ENCODE results near the gene SMU1.

Gene SMU1

GRCh38 chr9:33116860-33117259 is 40.4 kb upstream of the SMU1 start:
- Histone ChIP-seq H3K4me3 (ENCODE audit: low read length) (no peak overlapping the region), H3K79me2 (ENCODE audit: low read length) (peaks cover 58% of the 10 kb centered on the region), H3K27me3 (ENCODE audit: low read depth, low read length) (no peaks in the 10 kb centered on the region), H3K27ac (ENCODE audit: low read length) (no peak overlapping the region), H3K9ac (ENCODE audit: low read length) (no peak overlapping the region), H2AFZ (ENCODE audit: low read depth, low read length) (no peak overlapping the region), H3K4me2 (ENCODE audit: low read length) (no peak overlapping the region), H4K20me1 (ENCODE audit: insufficient read depth, low read length) (peaks cover 9% of the 10 kb centered on the region; the same call in 1 of the 2 replicates), H3K9me3 (ENCODE audit: insufficient read depth, low read length) (no peaks in the 10 kb centered on the region), H3K36me3 (replicated peaks; ENCODE audit: low read depth, low read length) (peaks cover 54% of the 10 kb centered on the region), H3K4me1 (ENCODE audit: low read length) (peaks cover 7% of the 10 kb centered on the region; the same call in 1 of the 2 replicates)
- TF ChIP-seq CTCF (IDR thresholded peaks at IDR 0.05; ENCODE audit: low read depth, low read length) = no peak
- TF ChIP-seq EZH2phosphoT487 (IDR thresholded peaks at IDR 0.05; ENCODE audit: low read depth) = no peak

- Histone ChIP-seq H3K27me3 (ENCODE audit: low read depth, low read length) (no peaks in the 10 kb centered on the region), H3K79me2 (ENCODE audit: low read length) (peaks cover 38% of the 10 kb centered on the region), H4K20me1 (ENCODE audit: insufficient read depth, low read length) (0 out of 2 replicates have a peak, but pooled peaks cover 16% of the 10 kb centered on the region), H3K9me3 (ENCODE audit: insufficient read depth, low read length) (no peaks in the 10 kb centered on the region), H3K4me1 (ENCODE audit: low read length) (peaks cover 12% of the 10 kb centered on the region; the same call in 1 of the 2 replicates), H3K4me3 (ENCODE audit: low read length) (no peak overlapping the region), H3K36me3 (replicated peaks; ENCODE audit: low read depth, low read length) (peaks cover 54% of the 10 kb centered on the region), H3K27ac (ENCODE audit: low read length) (no peak overlapping the region), H3K9ac (ENCODE audit: low read length) (no peak overlapping the region), H3K4me2 (ENCODE audit: low read length) (no peak overlapping the region), H2AFZ (ENCODE audit: low read depth, low read length) (no peak overlapping the region)
- TF ChIP-seq EZH2phosphoT487 (IDR thresholded peaks at IDR 0.05; ENCODE audit: low read depth) = no peak
- no peak for TF ChIP-seq CTCF (IDR thresholded peaks at IDR 0.05; ENCODE audit: low read depth, low read length)
Observed at GRCh38 chr9:33114746-33115145, 38.3 kb upstream of the SMU1 start.

- Histone ChIP-seq H3K4me3 (ENCODE audit: low read length) (no peak overlapping the region), H3K4me2 (ENCODE audit: low read length) (no peak overlapping the region), H3K4me1 (ENCODE audit: low read length) (peaks cover 12% of the 10 kb centered on the region; the same call in 1 of the 2 replicates), H3K27me3 (ENCODE audit: low read depth, low read length) (no peaks in the 10 kb centered on the region), H4K20me1 (ENCODE audit: insufficient read depth, low read length) (0 out of 2 replicates have a peak, but pooled peaks cover 16% of the 10 kb centered on the region), H3K9ac (ENCODE audit: low read length) (no peak overlapping the region), H3K36me3 (replicated peaks; ENCODE audit: low read depth, low read length) (peaks cover 54% of the 10 kb centered on the region), H3K79me2 (ENCODE audit: low read length) (peaks cover 31% of the 10 kb centered on the region), H3K27ac (ENCODE audit: low read length) (no peak overlapping the region), H3K9me3 (ENCODE audit: insufficient read depth, low read length) (no peaks in the 10 kb centered on the region), H2AFZ (ENCODE audit: low read depth, low read length) (no peak overlapping the region)
- no peak for TF ChIP-seq EZH2phosphoT487 (IDR thresholded peaks at IDR 0.05; ENCODE audit: low read depth)
- TF ChIP-seq CTCF (IDR thresholded peaks at IDR 0.05; ENCODE audit: low read depth, low read length) = no peak
Observed at GRCh38 chr9:33113799-33114547, 37.5 kb upstream of the SMU1 start.

- H3K4me2 ChIP-seq (ENCODE audit: low read length) = no peak overlapping the region
- peaks cover 52% of the 10 kb centered on the region for H3K36me3 ChIP-seq (replicated peaks; ENCODE audit: low read depth, low read length)
- H3K4me1 ChIP-seq (ENCODE audit: low read length) = peaks cover 10% of the 10 kb centered on the region
- H3K27me3 ChIP-seq (ENCODE audit: low read depth, low read length) = no peaks in the 10 kb centered on the region
- H2AFZ ChIP-seq (ENCODE audit: low read depth, low read length) = no peak overlapping the region
- H3K9me3 ChIP-seq (ENCODE audit: insufficient read depth, low read length) = no peaks in the 10 kb centered on the region
- TF ChIP-seq CTCF (IDR thresholded peaks at IDR 0.05; ENCODE audit: low read depth, low read length) (no peak), EZH2phosphoT487 (IDR thresholded peaks at IDR 0.05; ENCODE audit: low read depth) (no peak)
- H3K9ac ChIP-seq (ENCODE audit: low read length) = no peak overlapping the region
- H3K79me2 ChIP-seq (ENCODE audit: low read length) = peaks cover 21% of the 10 kb centered on the region
- 0 out of 2 replicates have a peak, but pooled peaks cover 16% of the 10 kb centered on the region for H4K20me1 ChIP-seq (ENCODE audit: insufficient read depth, low read length)
- no peak overlapping the region for H3K27ac ChIP-seq (ENCODE audit: low read length)
- H3K4me3 ChIP-seq (ENCODE audit: low read length) = no peak overlapping the region
Observed at GRCh38 chr9:33112094-33112493, 35.6 kb upstream of the SMU1 start.
